AG09309 (cell line): ENCODE results near the gene APOL3.
"Not testable (repeated sequence)": the region's sequence is repeated elsewhere in the genome, so short reads cannot be mapped to it uniquely, and the experiment has no call there.

ENCODE experiments used
- DNase-seq: peaks from one replicate; pipeline ENCODE4 v3.0.0-alpha.2; 2010; ENCODE audit warnings: low read depth
- H3K4me3 ChIP-seq: 2 replicates; pipeline ENCODE4 v1.5.1; 2011; ENCODE audit warnings: mild to moderate bottlenecking, low read depth, low read length, moderate library complexity; ENCODE audit not compliant: control insufficient read depth
- TF ChIP-seq, protein P1 (sequence below): IDR thresholded peaks from 2 replicates; pipeline ENCODE4 v1.5.1; 2011; ENCODE audit warnings: mild to moderate bottlenecking, low read depth, low read length, inconsistent platforms; ENCODE audit not compliant: insufficient read depth, control insufficient read depth; ENCODE audit errors: missing control alignments

The APOL3 gene

DNA sequence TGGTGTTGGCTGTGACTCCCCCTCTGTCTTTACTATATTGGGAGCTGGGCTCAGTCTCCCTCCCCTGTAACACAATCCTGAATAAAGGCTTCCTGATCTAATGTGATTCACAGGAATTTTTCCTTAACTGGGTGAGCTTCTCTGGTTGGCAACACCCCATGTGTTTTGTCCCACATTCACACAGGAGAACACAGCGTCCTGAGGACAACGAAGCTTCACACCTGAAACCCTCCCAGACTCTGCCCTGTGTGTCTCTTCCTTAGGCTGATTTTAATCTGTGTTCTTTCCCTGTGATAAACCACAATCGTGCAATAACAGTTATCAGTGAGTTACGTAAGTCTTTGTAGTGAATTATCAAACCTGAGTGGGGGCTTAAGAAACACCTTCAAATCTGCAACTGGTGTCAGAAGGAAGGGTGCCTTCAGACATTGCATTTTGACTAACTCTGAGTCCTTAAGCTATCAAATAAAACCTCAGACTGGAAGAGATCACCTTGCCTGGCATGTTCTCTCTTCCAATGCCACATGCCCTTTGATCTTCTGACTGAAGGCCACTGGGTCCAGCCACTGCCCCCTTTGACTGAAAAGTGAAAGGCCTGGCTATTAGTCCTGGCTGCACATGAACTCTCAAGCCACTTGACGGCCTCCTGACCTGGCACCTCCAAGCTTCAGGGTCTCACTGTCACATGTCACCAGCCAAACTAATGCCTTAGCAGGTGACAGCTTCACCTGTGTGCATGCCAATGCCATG is 17.3 kb downstream of the APOL3 start:
- H3K4me3 ChIP-seq: no peak overlapping the region
- DNase-seq: no peak
- TF ChIP-seq, protein P1, sequence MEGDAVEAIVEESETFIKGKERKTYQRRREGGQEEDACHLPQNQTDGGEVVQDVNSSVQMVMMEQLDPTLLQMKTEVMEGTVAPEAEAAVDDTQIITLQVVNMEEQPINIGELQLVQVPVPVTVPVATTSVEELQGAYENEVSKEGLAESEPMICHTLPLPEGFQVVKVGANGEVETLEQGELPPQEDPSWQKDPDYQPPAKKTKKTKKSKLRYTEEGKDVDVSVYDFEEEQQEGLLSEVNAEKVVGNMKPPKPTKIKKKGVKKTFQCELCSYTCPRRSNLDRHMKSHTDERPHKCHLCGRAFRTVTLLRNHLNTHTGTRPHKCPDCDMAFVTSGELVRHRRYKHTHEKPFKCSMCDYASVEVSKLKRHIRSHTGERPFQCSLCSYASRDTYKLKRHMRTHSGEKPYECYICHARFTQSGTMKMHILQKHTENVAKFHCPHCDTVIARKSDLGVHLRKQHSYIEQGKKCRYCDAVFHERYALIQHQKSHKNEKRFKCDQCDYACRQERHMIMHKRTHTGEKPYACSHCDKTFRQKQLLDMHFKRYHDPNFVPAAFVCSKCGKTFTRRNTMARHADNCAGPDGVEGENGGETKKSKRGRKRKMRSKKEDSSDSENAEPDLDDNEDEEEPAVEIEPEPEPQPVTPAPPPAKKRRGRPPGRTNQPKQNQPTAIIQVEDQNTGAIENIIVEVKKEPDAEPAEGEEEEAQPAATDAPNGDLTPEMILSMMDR: no peak

DNA sequence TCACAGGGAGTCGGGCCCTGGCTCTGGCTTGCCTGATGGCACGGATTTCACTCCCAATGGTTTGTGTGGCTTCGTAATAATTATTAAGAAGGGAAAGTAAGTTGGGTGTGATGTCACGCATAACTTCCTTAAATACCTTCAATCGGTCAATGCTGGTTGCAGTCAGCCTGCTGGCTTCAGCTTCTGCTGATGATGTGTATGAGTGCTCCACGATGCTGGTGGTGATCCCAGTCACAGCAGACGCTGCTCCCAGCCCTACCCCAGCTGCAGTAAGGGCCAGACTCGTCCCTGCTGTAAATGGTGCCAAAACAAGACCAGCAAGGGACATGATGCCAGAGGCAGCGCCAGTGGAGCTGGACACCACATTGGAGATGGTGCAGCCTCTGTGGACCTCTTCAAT is 19.1 kb downstream of the APOL3 start:
- no peak for DNase-seq
- TF ChIP-seq, protein P1: no peak

DNA sequence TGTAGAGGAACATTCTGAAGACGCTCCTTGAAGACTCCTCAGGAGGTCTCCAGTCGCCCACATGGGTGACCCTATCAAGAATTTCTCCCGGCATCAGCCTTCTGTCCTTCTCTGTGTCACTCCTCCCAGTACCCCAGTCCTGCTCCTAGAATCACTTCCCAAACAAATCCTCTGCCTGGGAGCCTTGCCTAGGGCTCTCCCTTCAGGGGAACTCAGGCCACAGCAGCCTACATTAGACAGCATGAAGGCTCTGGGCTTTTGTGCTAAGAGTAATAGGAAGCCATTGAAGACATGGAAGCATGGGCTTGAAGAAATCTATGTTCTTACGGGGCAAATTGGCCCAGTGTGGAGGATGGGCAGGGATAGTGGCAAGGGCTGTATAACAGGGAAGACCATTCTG is 21.8 kb downstream of the APOL3 start:
- not testable (repeated sequence) for H3K4me3 ChIP-seq

More for the DNA sequence above, 19.1 kb downstream of the APOL3 start:
- no peak overlapping the region for H3K4me3 ChIP-seq

DNA sequence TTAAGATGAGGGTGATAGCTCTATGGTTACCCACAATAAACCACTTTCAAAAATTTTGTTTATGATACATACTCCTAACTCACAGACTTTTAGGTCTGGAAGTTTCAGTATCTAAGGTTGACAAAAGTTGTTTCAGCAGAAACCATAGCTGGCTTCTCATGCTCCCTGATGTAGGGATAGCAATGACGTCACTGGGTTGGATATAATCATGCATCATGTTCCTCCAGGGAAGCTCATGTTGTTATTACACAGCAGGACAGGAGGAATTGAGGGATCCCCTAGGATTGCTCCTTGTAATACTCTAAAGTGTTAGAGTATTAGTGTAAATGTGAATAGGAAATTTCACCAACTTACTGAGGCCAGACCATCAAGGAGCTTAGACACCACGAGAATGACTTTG is 23.6 kb downstream of the APOL3 start:
- TF ChIP-seq, protein P1: no peak
- no peak for DNase-seq
- no peak overlapping the region for H3K4me3 ChIP-seq

More for the DNA sequence above, 21.8 kb downstream of the APOL3 start:
- not testable (repeated sequence) for DNase-seq

DNA sequence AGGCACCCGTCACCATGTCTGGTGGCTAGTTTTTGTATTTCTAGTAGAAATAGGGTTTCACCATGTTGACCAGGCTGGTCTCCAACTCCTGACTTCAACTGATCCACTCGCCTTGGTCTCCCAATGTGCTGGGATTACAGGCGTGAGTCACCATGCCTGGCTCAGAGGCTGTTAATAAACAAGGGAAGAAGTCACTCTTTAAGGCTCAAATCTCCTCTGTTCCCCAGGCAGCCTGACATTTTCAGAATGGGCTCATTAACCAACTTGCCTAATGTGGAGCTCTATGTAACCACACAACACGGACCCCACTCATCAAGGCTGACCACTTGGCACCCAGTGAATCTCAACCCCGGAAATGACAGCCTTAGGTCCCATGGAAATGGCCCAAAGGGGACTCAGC is 24.1 kb downstream of the APOL3 start:
- DNase-seq: no peak
- TF ChIP-seq, protein P1: no peak
- no peak overlapping the region for H3K4me3 ChIP-seq

DNA sequence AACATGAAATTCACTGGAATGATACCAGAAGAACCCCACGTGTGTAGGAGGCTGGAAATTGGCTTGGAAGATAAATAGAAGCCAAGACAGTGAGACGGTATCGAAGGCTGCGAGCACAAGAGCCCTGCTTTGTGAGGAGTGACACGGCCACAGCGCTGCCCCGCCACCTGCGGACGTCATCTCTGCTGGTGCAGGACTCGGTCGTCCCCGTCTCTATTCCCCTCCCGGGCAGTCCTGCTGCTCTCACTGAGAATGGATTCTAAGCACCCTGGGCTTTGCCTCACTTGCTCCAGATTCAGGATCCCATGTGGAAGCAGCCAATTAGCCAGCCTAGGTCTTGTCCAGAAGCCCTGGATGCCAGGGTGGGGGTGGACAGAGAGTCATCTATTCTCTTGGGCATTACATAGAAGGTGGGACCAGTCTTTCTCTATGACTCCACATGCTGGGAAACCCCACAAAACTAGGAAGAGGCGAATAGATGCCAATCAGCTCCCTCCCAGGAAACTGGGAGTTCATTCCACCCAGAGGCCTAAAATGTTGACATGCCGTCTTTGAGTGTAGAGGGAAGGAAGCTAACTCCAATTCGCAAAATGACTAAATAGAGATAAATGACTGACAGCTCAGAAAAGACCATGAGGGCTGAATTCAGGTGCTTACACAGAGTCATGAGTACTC is 25.1 kb downstream of the APOL3 start:
- H3K4me3 ChIP-seq: no peak overlapping the region
- DNase-seq: no peak
- TF ChIP-seq, protein P1: no peak

DNA sequence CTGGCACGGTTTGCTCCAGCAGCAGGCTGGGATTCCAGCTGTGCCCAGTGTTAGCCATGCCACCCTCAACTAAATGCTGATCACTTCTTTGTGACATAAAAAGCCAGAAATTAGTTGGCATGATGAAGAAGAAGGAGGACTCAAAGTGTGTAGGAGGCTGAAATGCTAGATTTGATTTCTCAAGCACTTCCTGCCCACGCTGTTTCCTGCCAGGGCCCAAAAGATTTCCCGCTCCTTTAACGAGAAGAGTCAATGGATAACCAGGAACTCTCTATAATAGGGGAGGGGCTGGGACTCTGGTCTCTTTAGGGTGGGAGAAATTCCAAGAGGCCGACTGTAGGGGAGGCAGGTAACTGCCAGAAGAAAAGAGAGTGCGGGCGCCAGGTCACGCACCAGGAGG is 26.4 kb downstream of the APOL3 start:
- no peak overlapping the region for H3K4me3 ChIP-seq
- TF ChIP-seq, protein P1: no peak
- DNase-seq: no peak
